ENCODE measurements around the gene CYP2F1. TPM values are rescaled to one million over a fixed set of nuclear protein-coding genes. Genes with fewer than 3 reads are reported as not detected.
"Not testable (repeated sequence)": the region's sequence is repeated elsewhere in the genome, so short reads cannot be mapped to it uniquely, and the experiment has no call there.

Gene CYP2F1
- total and polyA plus RNA-seq, 9 of the 15 experiments (the other 6 are each of a cell fraction or from before 2014, with no cell fraction given): 0.03 to 0.77 (median 0.18) TPM; not detected in 1

- no peak for ATAC-seq
These were observed 9.6 kb downstream of the CYP2F1 start for GRCh38 chr19:41123716-41124294.

GRCh38 chr19:41126765-41127203 lies 12.6 kb downstream of the CYP2F1 start:
- DNase-seq (ENCODE audit: extremely low read depth in 1 of 4, low spot score in 3 of 4) (peak in 3 of 4 experiments; percentile 27 to 32 (median 29)), FAIRE-seq (peak; percentile 80)
- BruUV-seq (replicated peaks); H3K36me3 ChIP-seq (ENCODE audit: control insufficient read depth, insufficient read depth, low read length); H2AFZ ChIP-seq (ENCODE audit: low read depth, low read length); H3K27ac ChIP-seq (ENCODE audit: extremely low read depth, low read depth, low read length); H3K9ac ChIP-seq (ENCODE audit: insufficient read depth in 1 of 2, low read depth in 2 of 2, low read length in 2 of 2); H3K79me2 ChIP-seq (ENCODE audit: control insufficient read depth, insufficient read depth, low read length); H3K9me1 ChIP-seq (ENCODE audit: control insufficient read depth, insufficient read depth, low read length); H4K20me1 ChIP-seq (replicated peaks; ENCODE audit: control insufficient read depth, insufficient read depth, low read length); H3K4me2 ChIP-seq (ENCODE audit: insufficient read depth, low read length); in situ Hi-C loops (cut with MboI); H3K4me3 ChIP-seq; ATAC-seq; H3K9me3 ChIP-seq (replicated peaks; ENCODE audit: control insufficient read depth, insufficient read depth, low read depth, low read length); H3K27me3 ChIP-seq (ENCODE audit: control insufficient read depth in 2 of 2, insufficient read depth in 2 of 2, low read length in 2 of 2); POLR2A ChIA-PET: not testable (repeated sequence)
- intact Hi-C loops (cut with micrococcal nuclease): loop anchor here (5.0 kb wide), 1 partner anchor 136 kb away; the partner anchor contains the start of gene HNRNPUL1
- CTCF ChIA-PET (ENCODE audit: low intra/inter-chr PET ratio): interaction anchor here (0.6 to 1.3 kb wide), 6 partner anchors 18 to 328 kb away, joined by 3 to 6 read pairs (median 4); no protein-coding TSS in a partner anchor
- TF ChIP-seq CTCF (IDR thresholded peaks at IDR 0.05 in 2 of 3, conservative IDR thresholded peaks at IDR 0.05 in 1 of 3; ENCODE audit: insufficient read depth in 2 of 3, low read depth in 1 of 3, low read length in 3 of 3) (peak; percentile 42 to 73 (median 59); a peak in 5 of 6 replicates), ZNF384 (IDR thresholded peaks at IDR 0.05; ENCODE audit: low read depth, low read length) (peak; percentile 67), SMC3 (conservative IDR thresholded peaks at IDR 0.05; ENCODE audit: insufficient read depth, low read depth, low read length) (peak; percentile 42; the same call in 1 of the 2 replicates), RAD21 (CRISPR knock-in tag; conservative IDR thresholded peaks at IDR 0.05 in 1 of 2, IDR thresholded peaks at IDR 0.05 in 1 of 2) (peak; percentile 22 to 47; a peak in 3 of 4 replicates), RBM25 (IDR thresholded peaks at IDR 0.05; ENCODE audit: low read depth, low read length, severe bottlenecking) (peak; percentile 25)
- WGBS (ENCODE audit: insufficient coverage, low coverage, missing lambda C conversion rate): 15% methylated on average over 2 of the region's 2 CpGs
- peaks cover 0 to 14% of the 10 kb centered on the region in 2 experiments; a peak in 3 of 5 replicates for H3K4me1 ChIP-seq (replicated peaks in 1 of 2; ENCODE audit: control insufficient read depth in 2 of 2, insufficient read depth in 2 of 2, low read length in 2 of 2)

More at GRCh38 chr19:41123716-41124294, 9.6 kb downstream of the CYP2F1 start:
- no peaks in the 10 kb centered on the region for H3K9me3 ChIP-seq (replicated peaks; ENCODE audit: control insufficient read depth, insufficient read depth, low read depth, low read length)
- peaks cover 4 to 18% of the 10 kb centered on the region in 2 experiments; a peak in 3 of 5 replicates for H3K4me1 ChIP-seq (replicated peaks in 1 of 2; ENCODE audit: control insufficient read depth in 2 of 2, insufficient read depth in 2 of 2, low read length in 2 of 2)
- no peak for DNase-seq (ENCODE audit: extremely low read depth in 1 of 4, low spot score in 3 of 4)
- H3K9ac ChIP-seq (ENCODE audit: insufficient read depth in 1 of 2, low read depth in 2 of 2, low read length in 2 of 2): no peak overlapping the region
- in situ Hi-C loops (cut with MboI) (no loop called here), intact Hi-C loops (cut with micrococcal nuclease) (no loop called here)
- POLR2A ChIA-PET: interaction anchor here (1.0 kb wide), 1 partner anchor 13 kb away, joined by 3 read pairs; no protein-coding TSS in a partner anchor
- no peaks in the 10 kb centered on the region for H3K79me2 ChIP-seq (ENCODE audit: control insufficient read depth, insufficient read depth, low read length)
- CTCF ChIA-PET (ENCODE audit: low intra/inter-chr PET ratio): no interaction called here
- peaks cover 6 to 15% of the 10 kb centered on the region in 2 experiments; a peak in 4 of 5 replicates for H3K27me3 ChIP-seq (ENCODE audit: control insufficient read depth in 2 of 2, insufficient read depth in 2 of 2, low read length in 2 of 2)
- TF ChIP-seq ZNF384 (IDR thresholded peaks at IDR 0.05; ENCODE audit: low read depth, low read length) (0 out of 2 replicates have a peak, but pooled peaks have one; percentile 17), EGR1 (conservative IDR thresholded peaks at IDR 0.05) (0 out of 2 replicates have a peak, but pooled peaks have one; percentile 20), SRSF9 (IDR thresholded peaks at IDR 0.05; ENCODE audit: borderline replicate concordance, low read depth, low read length) (no peak)
- no peak overlapping the region for H3K27ac ChIP-seq (ENCODE audit: extremely low read depth, low read depth, low read length)
- no peak overlapping the region for H3K4me3 ChIP-seq
- 40% methylated on average over 10 of the region's 11 CpGs for WGBS (ENCODE audit: insufficient coverage, low coverage, missing lambda C conversion rate)
- H2AFZ ChIP-seq (ENCODE audit: low read depth, low read length): no peak overlapping the region
- BruUV-seq (replicated peaks): no TSS peak
- H3K9me1 ChIP-seq (ENCODE audit: control insufficient read depth, insufficient read depth, low read length): no peaks in the 10 kb centered on the region
- H3K36me3 ChIP-seq (ENCODE audit: control insufficient read depth, insufficient read depth, low read length): no peaks in the 10 kb centered on the region
- no peak overlapping the region for H3K4me2 ChIP-seq (ENCODE audit: insufficient read depth, low read length)
- no peak for FAIRE-seq
- no peaks in the 10 kb centered on the region for H4K20me1 ChIP-seq (replicated peaks; ENCODE audit: control insufficient read depth, insufficient read depth, low read length)
